HCT116 (cell line): ENCODE measurements around the gene CEP170B. TPM values are rescaled to one million over a fixed set of nuclear protein-coding genes. Genes with fewer than 3 reads are reported as not detected.
"Not testable (repeated sequence)": the region's sequence is repeated elsewhere in the genome, so short reads cannot be mapped to it uniquely, and the experiment has no call there.

Source experiments
- ATAC-seq: fragments of 200-7000 bp; cut with Tn5 transposase; 2 replicates; pipeline ENCODE4 v1.9.1; 2020; ENCODE audit warnings: mild to moderate bottlenecking, moderate library complexity
- BruUV-seq: library from RNA; stranded (reverse); fragments of 400-500 nt; replicated peaks from 2 replicates; lab custom pipeline; 2021; lab: Mats Ljungman, UMichigan
- CTCF ChIA-PET: fragments of 300-600 bp; sonication (Branson Sonifier 250); formaldehyde crosslinking; loops from one replicate; lab custom pipeline; 2021; ENCODE audit warnings: antibody characterized with exemption; lab: Charles Lee
- POLR2A ChIA-PET: fragments of 300-600, 350-600 bp; sonication (Branson Sonifier 250); formaldehyde crosslinking; loops from one replicate; lab custom pipeline; 2021; ENCODE audit warnings: antibody characterized with exemption; lab: Charles Lee
- RAD21 ChIA-PET, 2 experiments: fragments of 300-600 bp; sonication (Branson Sonifier 250); formaldehyde crosslinking; loops; one replicate each; lab custom pipeline; 2023; ENCODE audit warnings: low total read pairs in 2 of 2; ENCODE audit not compliant: uncharacterized antibody in 2 of 2, unreplicated experiment in 2 of 2, low non-redundant PET in 1 of 2; lab: Charles Lee
- DNase-seq: peaks from one replicate; pipeline ENCODE4 v3.0.0-alpha.2; 2010; ENCODE audit warnings: low read depth, low spot score
- H2AFZ ChIP-seq: fragments of 200-600 bp; shearing (Covaris generic), sonication (generic); 2 replicates; pipeline ENCODE4 v1.6.1; 2017; ENCODE audit warnings: low read depth, mixed run types, mixed read lengths, antibody characterized with exemption, low read length; ENCODE audit not compliant: poor library complexity, severe bottlenecking
- H3K27ac ChIP-seq: 2 replicates; pipeline ENCODE4 v1.5.1; 2012; ENCODE audit warnings: low read depth, low read length
- H3K27me3 ChIP-seq: fragments of 200-600 bp; sonication (generic); 2 replicates; pipeline ENCODE4 v1.6.1; 2016; ENCODE audit warnings: mixed run types, low read length, mixed read lengths; ENCODE audit not compliant: insufficient read depth
- H3K36me3 ChIP-seq, 2 experiments: fragments of 200-500 bp in 1 of 2; fragments of 200-600 bp in 1 of 2; sonication (Bioruptor generic) in 1 of 2; sonication (generic) in 1 of 2; 2 replicates each; pipeline versions ENCODE4 v1.5.1 to v1.6.1; 2014 to 2016; ENCODE audit warnings: low read length in 2 of 2, inconsistent platforms in 1 of 2, mixed read lengths in 1 of 2, mixed run types in 1 of 2; ENCODE audit not compliant: insufficient read depth in 2 of 2, control insufficient read depth in 1 of 2
- H3K4me1 ChIP-seq, 2 experiments: fragments of 200-600 bp in 1 of 2; sonication (generic) in 1 of 2; 2 replicates each; pipeline versions ENCODE4 v1.5.1 to v1.6.1; 2012 to 2017; ENCODE audit warnings: low read length in 2 of 2, inconsistent platforms in 1 of 2, mild to moderate bottlenecking in 1 of 2, mixed read lengths in 1 of 2, mixed run types in 1 of 2, moderate library complexity in 1 of 2; ENCODE audit not compliant: insufficient read depth in 2 of 2, control insufficient read depth in 1 of 2
- H3K4me2 ChIP-seq: fragments of 200-600 bp; sonication (generic); 2 replicates; pipeline ENCODE4 v1.6.1; 2017; ENCODE audit warnings: mixed run types, low read length, mixed read lengths
- H3K4me3 ChIP-seq, 2 experiments: fragments of 200-600 bp in 1 of 2; sonication (generic) in 1 of 2; replicated peaks in 1 of 2; 2 replicates each; pipeline ENCODE4 v1.5.1; 2011 to 2016; ENCODE audit warnings: low read length in 2 of 2, control low read depth in 1 of 2, low read depth in 1 of 2, mild to moderate bottlenecking in 1 of 2, mixed read lengths in 1 of 2, mixed run types in 1 of 2
- H3K79me2 ChIP-seq: fragments of 200-600 bp; sonication (generic); 2 replicates; pipeline ENCODE4 v1.6.1; 2017; ENCODE audit warnings: mild to moderate bottlenecking, mixed run types, low read length, moderate library complexity, mixed read lengths; ENCODE audit not compliant: insufficient read depth
- H3K9ac ChIP-seq: fragments of 200-600 bp; sonication (generic); 2 replicates; pipeline ENCODE4 v1.6.1; 2016; ENCODE audit warnings: low read length, mixed read lengths
- H3K9me2 ChIP-seq: fragments of 200-600 bp; sonication (generic), shearing (Covaris generic); 2 replicates; pipeline ENCODE4 v1.6.1; 2017; ENCODE audit warnings: mixed run types, mild to moderate bottlenecking, moderate library complexity; ENCODE audit not compliant: insufficient read depth
- H3K9me3 ChIP-seq, 2 experiments: fragments of 200-500 bp in 1 of 2; fragments of 200-600 bp in 1 of 2; sonication (Bioruptor generic) in 1 of 2; sonication (generic) in 1 of 2; 2 replicates each; pipeline ENCODE4 v1.6.1; 2014 to 2017; ENCODE audit warnings: low read length in 2 of 2, mixed read lengths in 2 of 2, inconsistent platforms in 1 of 2, low read depth in 1 of 2, mild to moderate bottlenecking in 1 of 2, mixed run types in 1 of 2, moderate library complexity in 1 of 2; ENCODE audit not compliant: control insufficient read depth in 1 of 2, insufficient read depth in 1 of 2
- H4K20me1 ChIP-seq: fragments of 200-600 bp; sonication (generic), shearing (Covaris generic); 2 replicates; pipeline ENCODE4 v1.6.1; 2017; ENCODE audit warnings: mixed run types, mild to moderate bottlenecking, moderate library complexity; ENCODE audit not compliant: insufficient read depth
- EGR1 ChIP-seq: IDR thresholded peaks from 2 replicates; pipeline ENCODE4 v1.6.1; 2012; ENCODE audit warnings: low read depth
- intact Hi-C: fragments of 100-400 bp; cut with micrococcal nuclease; formaldehyde crosslinking; loops from 2 replicates; pipeline ENCODE4 v1.10.0; 2022
- total RNA-seq: library from RNA; stranded (reverse); gene quantifications from one replicate; pipeline ENCODE4 v1.2.1, GENCODE V29; 2021; ENCODE audit not compliant: unreplicated experiment

CEP170B gene
- total RNA-seq, 1 experiment from 2014 or later, result 45.9 TPM

DNA sequence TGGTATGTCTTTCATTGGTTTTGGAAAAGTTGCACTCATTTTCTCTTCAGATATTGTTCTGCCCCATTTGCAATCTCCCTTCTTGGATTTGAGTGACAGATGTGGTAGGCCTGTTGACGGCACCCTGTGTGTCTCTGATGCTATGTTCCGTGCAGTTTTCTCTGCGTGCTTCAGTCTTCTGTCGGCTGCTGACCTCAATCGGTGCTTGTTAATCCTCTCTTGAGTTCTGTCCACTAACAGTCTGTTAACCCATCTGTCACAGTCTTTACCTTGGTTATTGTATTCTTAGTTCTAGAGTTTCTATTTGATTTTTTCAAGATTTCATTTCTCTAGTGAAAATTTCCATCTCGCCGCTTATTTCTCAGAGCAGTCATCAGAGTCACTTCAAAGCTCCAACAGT, 38.9 kb downstream of the CEP170B start:
- DNase-seq (no peak), ATAC-seq (no peak)
- no peak overlapping the region for H2AFZ ChIP-seq
- H4K20me1 ChIP-seq, result no peaks in the 10 kb centered on the region
- H3K9ac ChIP-seq, result no peak overlapping the region
- H3K36me3 ChIP-seq, result no peaks in the 10 kb centered on the region
- H3K4me2 ChIP-seq, result no peak overlapping the region
- no peaks in the 10 kb centered on the region for H3K79me2 ChIP-seq
- H3K4me3 ChIP-seq, result no peak overlapping the region
- H3K4me1 ChIP-seq, result no peaks in the 10 kb centered on the region
- no TSS peak for BruUV-seq
- peaks cover 0 to 8% of the 10 kb centered on the region in 2 experiments; a peak in 1 of 4 replicates for H3K9me3 ChIP-seq
- no peaks in the 10 kb centered on the region for H3K9me2 ChIP-seq
- H3K27ac ChIP-seq, result no peak overlapping the region
- TF ChIP-seq EGR1, result no peak
- intact Hi-C loops, result no loop called here
- ChIA-PET POLR2A (no interaction called here), CTCF (no interaction called here), RAD21 (no interaction called here)
- peaks cover 5% of the 10 kb centered on the region; the same call in 1 of the 2 replicates for H3K27me3 ChIP-seq

DNA sequence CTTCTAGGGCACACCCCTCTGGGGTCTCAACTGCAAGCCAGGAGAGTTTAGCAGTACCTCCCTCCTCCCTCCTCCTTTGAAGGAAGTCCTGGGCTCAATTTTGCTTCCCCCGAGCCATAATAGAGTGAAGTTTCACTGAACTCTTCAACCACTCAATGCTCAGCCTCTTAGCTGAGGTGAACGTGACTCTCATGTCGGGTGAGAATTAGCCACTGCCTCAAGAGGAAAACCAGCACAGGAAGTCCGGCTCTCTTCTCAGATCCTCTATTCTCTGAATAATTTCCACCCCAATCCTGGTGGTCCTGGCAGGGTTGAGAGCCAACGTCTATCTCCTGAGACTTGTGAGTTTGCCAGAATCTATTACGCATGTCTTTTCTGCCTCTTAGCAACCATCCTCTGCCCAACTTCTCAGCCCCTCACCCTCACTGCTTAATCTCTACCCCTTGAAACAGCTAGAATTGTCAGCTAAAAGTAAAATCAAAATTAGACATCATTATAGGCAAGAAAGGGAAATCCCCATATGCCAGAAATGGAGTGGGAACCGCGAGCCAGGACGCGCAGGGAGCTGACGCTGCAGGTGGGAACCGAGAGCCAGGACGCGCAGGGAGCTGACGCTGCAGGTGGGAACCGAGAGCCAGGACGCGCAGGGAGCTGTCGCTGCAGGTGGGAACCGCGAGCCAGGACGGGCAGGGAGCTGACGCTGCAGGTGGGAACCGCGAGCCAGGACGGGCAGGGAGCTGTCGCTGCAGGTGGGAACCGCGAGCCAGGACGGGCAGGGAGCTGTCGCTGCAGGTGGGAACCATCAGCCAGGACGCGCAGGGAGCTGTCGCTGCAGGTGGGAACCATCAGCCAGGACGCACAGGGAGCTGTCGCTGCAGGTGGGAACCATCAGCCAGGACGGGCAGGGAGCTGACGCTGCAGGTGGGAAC, 39.8 kb downstream of the CEP170B start:
- H3K36me3 ChIP-seq, RAD21 ChIA-PET, ATAC-seq, DNase-seq, H2AFZ ChIP-seq, H3K27me3 ChIP-seq, BruUV-seq, H3K27ac ChIP-seq, H3K4me1 ChIP-seq, H3K9ac ChIP-seq, H3K79me2 ChIP-seq, H3K4me2 ChIP-seq, H4K20me1 ChIP-seq, H3K9me3 ChIP-seq, CTCF ChIA-PET, H3K4me3 ChIP-seq, intact Hi-C loops, H3K9me2 ChIP-seq: not testable (repeated sequence)
- POLR2A ChIA-PET, result interaction anchor here (0.7 kb wide), 1 partner anchor 11 kb away, joined by 3 read pairs; no protein-coding TSS in a partner anchor

DNA sequence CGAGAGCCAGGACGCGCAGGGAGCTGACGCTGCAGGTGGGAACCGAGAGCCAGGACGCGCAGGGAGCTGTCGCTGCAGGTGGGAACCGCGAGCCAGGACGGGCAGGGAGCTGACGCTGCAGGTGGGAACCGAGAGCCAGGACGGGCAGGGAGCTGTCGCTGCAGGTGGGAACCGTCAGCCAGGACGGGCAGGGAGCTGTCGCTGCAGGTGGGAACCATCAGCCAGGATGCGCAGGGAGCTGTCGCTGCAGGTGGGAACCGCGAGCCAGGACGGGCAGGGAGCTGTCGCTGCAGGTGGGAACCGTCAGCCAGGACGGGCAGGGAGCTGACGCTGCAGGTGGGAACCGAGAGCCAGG, 40.5 kb downstream of the CEP170B start:
- CTCF ChIA-PET, H3K9me2 ChIP-seq, intact Hi-C loops, H3K79me2 ChIP-seq, H3K36me3 ChIP-seq, DNase-seq, H3K27me3 ChIP-seq, H2AFZ ChIP-seq, ATAC-seq, H4K20me1 ChIP-seq, H3K4me3 ChIP-seq, H3K4me2 ChIP-seq, RAD21 ChIA-PET, H3K9ac ChIP-seq, BruUV-seq, H3K4me1 ChIP-seq, H3K9me3 ChIP-seq, H3K27ac ChIP-seq: not testable (repeated sequence)
- POLR2A ChIA-PET, result interaction anchor here (0.7 kb wide), 1 partner anchor 10 kb away, joined by 3 read pairs; no protein-coding TSS in a partner anchor
